Thyroid gland (tissue), 4 donors: ENCODE results near the gene RCAN1. TPM values are rescaled to one million over a fixed set of nuclear protein-coding genes. Genes with fewer than 3 reads are reported as not detected.

Experiments used
- DNase-seq, 2 donors: peaks; one replicate each; pipeline ENCODE4 v3.0.0-alpha.2; 2019
- H3K27ac ChIP-seq, 3 donors: fragments of 200-600 bp; sonication (generic); 1 replicate in 2 of 3; 2 replicates in 1 of 3; pipeline ENCODE4 v1.5.1; 2016 to 2019; ENCODE audit warnings: mild to moderate bottlenecking in 1 of 3, moderate library complexity in 1 of 3
- H3K27me3 ChIP-seq: fragments of 200-600 bp; sonication (generic); one replicate; pipeline ENCODE4 v1.5.1; 2019
- H3K36me3 ChIP-seq, 2 donors: fragments of 200-600 bp; sonication (generic); one replicate each; pipeline ENCODE4 v1.5.1; 2016 to 2019
- H3K4me1 ChIP-seq, 2 donors: fragments of 200-600 bp; sonication (generic); one replicate each; pipeline ENCODE4 v1.5.1; 2017 to 2019
- H3K4me3 ChIP-seq, 3 donors: fragments of 200-600 bp; sonication (generic); replicated peaks in 1 of 3; 1 replicate in 2 of 3; 2 replicates in 1 of 3; pipeline ENCODE4 v1.5.1; 2016; ENCODE audit warnings: mild to moderate bottlenecking in 1 of 3
- H3K9me3 ChIP-seq: fragments of 200-600 bp; sonication (generic); one replicate; pipeline ENCODE4 v1.5.1; 2017
- CTCF ChIP-seq, 6 experiments: fragments of 200-600 bp in 3 of 6; fragments of 450-650 bp in 3 of 6; sonication (generic) in 3 of 6; IDR thresholded peaks; one replicate each; pipeline ENCODE4 v1.5.1; 2016 to 2019; ENCODE audit warnings: antibody characterized with exemption in 6 of 6, mild to moderate bottlenecking in 2 of 6, inconsistent platforms in 1 of 6, moderate library complexity in 1 of 6
- POLR2A ChIP-seq, 2 donors: fragments of 450-650 bp; IDR thresholded peaks; one replicate each; pipeline ENCODE4 v1.6.1; 2017; ENCODE audit warnings: antibody characterized with exemption in 2 of 2, mild to moderate bottlenecking in 2 of 2, moderate library complexity in 1 of 2
- WGBS, 2 donors: methylation state at CpG; one replicate each; pipeline ENCODE4 v1.1.5; 2017; 5-methylcytosine and 5-hydroxymethylcytosine counted together
- intact Hi-C: fragments of 100-400 bp; cut with DNase I; formaldehyde crosslinking; loops from one replicate; pipeline ENCODE4 v1.15.1; 2023
- total RNA-seq, 4 donors: library from RNA; depleted of rRNA; stranded (reverse); fragments of >200 nt; gene quantifications; one replicate each; pipeline ENCODE4 v1.2.3, GENCODE V29; 2016

The RCAN1 gene
- total RNA-seq, 4 donors from 2014 or later = 24.5 to 32.7 (median 29.0) TPM

- Histone ChIP-seq H3K9me3 (no peaks in the 10 kb centered on the region), H3K36me3 (no peaks in the 10 kb centered on the region), H3K4me3 (no peak overlapping the region), H3K27ac (no peak overlapping the region), H3K4me1 (peaks cover 0 to 6% of the 10 kb centered on the region in 2 donors), H3K27me3 (no peaks in the 10 kb centered on the region)
- WGBS, 2 donors = 88 to 91% methylated on average over 1 of the region's 1 CpG
- intact Hi-C loops = no loop called here
- no peak for TF ChIP-seq CTCF (IDR thresholded peaks at IDR 0.05)
- no peak for TF ChIP-seq POLR2A (IDR thresholded peaks at IDR 0.05)
- no peak for DNase-seq
Observed at GRCh38 chr21:34618941-34619340, 4.0 kb upstream of the RCAN1 start.

GRCh38 chr21:34617753-34618339 lies 2.9 kb upstream of the RCAN1 start:
- no peak overlapping the region for H3K27ac ChIP-seq
- no peaks in the 10 kb centered on the region for H3K9me3 ChIP-seq
- no peaks in the 10 kb centered on the region for H3K36me3 ChIP-seq
- no peak overlapping the region for H3K4me3 ChIP-seq
- WGBS, 2 donors = 69 to 74% methylated on average over 8 of the region's 8 CpGs
- intact Hi-C loops = no loop called here
- H3K4me1 ChIP-seq = peaks cover 0 to 12% of the 10 kb centered on the region in 2 donors
- TF ChIP-seq POLR2A (IDR thresholded peaks at IDR 0.05) (no peak), CTCF (IDR thresholded peaks at IDR 0.05) (no peak)
- no peak for DNase-seq
- no peaks in the 10 kb centered on the region for H3K27me3 ChIP-seq

- Histone ChIP-seq H3K36me3 (no peaks in the 10 kb centered on the region), H3K27me3 (no peaks in the 10 kb centered on the region), H3K4me3 (peak overlapping the region in 1 of 3 donors; percentile 59), H3K27ac (peak overlapping the region; percentile 49 to 83 (median 55)), H3K4me1 (peaks cover 0 to 12% of the 10 kb centered on the region in 2 donors), H3K9me3 (no peaks in the 10 kb centered on the region)
- DNase-seq = no peak
- intact Hi-C loops = no loop called here
- 2 to 4% methylated on average over 8 of the region's 8 CpGs for WGBS, 2 donors
- TF ChIP-seq POLR2A (IDR thresholded peaks at IDR 0.05) (no peak), CTCF (IDR thresholded peaks at IDR 0.05) (peak in 1 of 6 experiments; percentile 0)
Observed at GRCh38 chr21:34615487-34615814, 538 bp upstream of the RCAN1 start.

GRCh38 chr21:34613679-34614627 lies 960 bp downstream of the RCAN1 start:
- no peak overlapping the region for H3K27ac ChIP-seq
- TF ChIP-seq POLR2A (IDR thresholded peaks at IDR 0.05) = no peak
- TF ChIP-seq CTCF (IDR thresholded peaks at IDR 0.05) = no peak
- peak overlapping the region; percentile 35 to 59 (median 40) for H3K4me3 ChIP-seq
- H3K36me3 ChIP-seq = no peaks in the 10 kb centered on the region
- peak in 1 of 2 donors; percentile 11 for DNase-seq
- H3K4me1 ChIP-seq = peaks cover 0 to 12% of the 10 kb centered on the region in 2 donors
- H3K9me3 ChIP-seq = no peaks in the 10 kb centered on the region
- WGBS, 2 donors = 16 to 20% methylated on average over 22 to 23 of the region's 43 CpGs
- H3K27me3 ChIP-seq = no peaks in the 10 kb centered on the region
- intact Hi-C loops = no loop called here

GRCh38 chr21:34612557-34612956 lies 2.4 kb downstream of the RCAN1 start:
- 83% methylated on average over 2 of the region's 2 CpGs for WGBS, 2 donors
- peaks cover 0 to 12% of the 10 kb centered on the region in 2 donors for H3K4me1 ChIP-seq

More at GRCh38 chr21:34612557-34612956, 2.4 kb downstream of the RCAN1 start:
- Histone ChIP-seq H3K9me3 (no peaks in the 10 kb centered on the region), H3K4me3 (no peak overlapping the region), H3K27ac (no peak overlapping the region), H3K36me3 (no peaks in the 10 kb centered on the region), H3K27me3 (no peaks in the 10 kb centered on the region)
- TF ChIP-seq CTCF (IDR thresholded peaks at IDR 0.05) (no peak), POLR2A (IDR thresholded peaks at IDR 0.05) (no peak)
- intact Hi-C loops = no loop called here
- DNase-seq = no peak
